ENCODE data around the gene MYH11.

Gene MYH11

GRCh38 chr16:15874745-15875314 lies 18.0 kb upstream of the MYH11 start:
- no peaks in the 10 kb centered on the region for H3K9me3 ChIP-seq
- TF ChIP-seq CTCF (IDR thresholded peaks at IDR 0.05) = peak; percentile 70 to 78
- H3K36me3 ChIP-seq = peaks cover 8 to 62% (median 32%) of the 10 kb centered on the region in 3 donors
- peak; percentile 55 to 66 for DNase-seq
- H3K27me3 ChIP-seq = no peaks in the 10 kb centered on the region
- intact Hi-C loops (cut with DNase I; ENCODE audit: low total_unique reads) = loop anchor here (5.0 kb wide), 1 partner anchor 247 kb away; no protein-coding TSS in a partner anchor
- no peak overlapping the region for H3K4me3 ChIP-seq
- H3K27ac ChIP-seq = peak overlapping the region; percentile 35 to 38
- H3K4me1 ChIP-seq = peaks cover 0 to 22% (median 6%) of the 10 kb centered on the region in 4 donors

- Histone ChIP-seq H3K27ac (no peak overlapping the region), H3K36me3 (peaks cover 12 to 71% (median 36%) of the 10 kb centered on the region in 3 donors)
- intact Hi-C loops (cut with DNase I; ENCODE audit: low total_unique reads) = no loop called here
These were observed 16.9 kb upstream of the MYH11 start for GRCh38 chr16:15873737-15874136.

GRCh38 chr16:15873301-15873700 lies 16.5 kb upstream of the MYH11 start:
- no peak for DNase-seq
- Histone ChIP-seq H3K4me1 (peaks cover 0 to 12% (median 6%) of the 10 kb centered on the region in 4 donors), H3K27me3 (no peaks in the 10 kb centered on the region), H3K27ac (no peak overlapping the region), H3K36me3 (peaks cover 14 to 71% (median 32%) of the 10 kb centered on the region in 3 donors), H3K4me3 (no peak overlapping the region), H3K9me3 (no peaks in the 10 kb centered on the region)
- TF ChIP-seq CTCF (IDR thresholded peaks at IDR 0.05) = no peak
- intact Hi-C loops (cut with DNase I; ENCODE audit: low total_unique reads) = no loop called here

More at GRCh38 chr16:15873737-15874136, 16.9 kb upstream of the MYH11 start:
- no peak for DNase-seq
- TF ChIP-seq CTCF (IDR thresholded peaks at IDR 0.05) = no peak
- H3K4me1 ChIP-seq = peaks cover 0 to 12% (median 6%) of the 10 kb centered on the region in 4 donors
- H3K27me3 ChIP-seq = no peaks in the 10 kb centered on the region
- H3K9me3 ChIP-seq = no peaks in the 10 kb centered on the region
- H3K4me3 ChIP-seq = no peak overlapping the region

- no peak for TF ChIP-seq CTCF (IDR thresholded peaks at IDR 0.05)
- H3K4me3 ChIP-seq = no peak overlapping the region
- no peaks in the 10 kb centered on the region for H3K9me3 ChIP-seq
- no peak overlapping the region for H3K27ac ChIP-seq
- intact Hi-C loops (cut with DNase I; ENCODE audit: low total_unique reads) = no loop called here
- H3K36me3 ChIP-seq = peaks cover 33 to 73% (median 36%) of the 10 kb centered on the region in 3 donors
- no peaks in the 10 kb centered on the region for H3K27me3 ChIP-seq
- peaks cover 0 to 8% (median 3%) of the 10 kb centered on the region in 4 donors for H3K4me1 ChIP-seq
- no peak for DNase-seq
These were observed 13.2 kb upstream of the MYH11 start for GRCh38 chr16:15870011-15870410.

- H3K36me3 ChIP-seq = peaks cover 28 to 62% (median 34%) of the 10 kb centered on the region in 3 donors
- intact Hi-C loops (cut with DNase I; ENCODE audit: low total_unique reads) = no loop called here
- TF ChIP-seq CTCF (IDR thresholded peaks at IDR 0.05) = no peak
- H3K9me3 ChIP-seq = no peaks in the 10 kb centered on the region
- no peak for DNase-seq
- no peaks in the 10 kb centered on the region for H3K27me3 ChIP-seq
- no peak overlapping the region for H3K27ac ChIP-seq
- no peak overlapping the region for H3K4me3 ChIP-seq
- H3K4me1 ChIP-seq = no peaks in the 10 kb centered on the region
These were observed 9.6 kb upstream of the MYH11 start for GRCh38 chr16:15866451-15866850.

All from tibial artery (tissue), 4 donors.